A549 treated with CORT108297 at 1 μM for 4 hours (cell line): Measurements from ENCODE around the gene SLC7A4. TPM values are rescaled to one million over a fixed set of nuclear protein-coding genes. Genes with fewer than 3 reads are reported as not detected.

ENCODE experiments used
- total RNA-seq: library from RNA; stranded (reverse); fragments of 200-300 nt; extraction: Qiagen RNA extraction; gene quantifications from 5 replicates; pipeline ENCODE4 v1.2.3, GENCODE V29; 2022

Gene SLC7A4
- not detected in 5 replicates for total RNA-seq

GRCh38 chr22:21032037-21032867 is at the start of gene SLC7A4:
SLC7A4 (minus strand) TSS chr22:21032561; CDS start chr22:21031812, 749 bp downstream.

GRCh38 chr22:21045585-21046294 is 13.4 kb upstream of the SLC7A4 start, which contains the start of gene LRRC74B:
LRRC74B (plus strand) TSS chr22:21045946; CDS start chr22:21045987, 41 bp downstream.

GRCh38 chr22:21014726-21015465 is 17.5 kb downstream of the SLC7A4 start, which contains the start of gene P2RX6:
P2RX6 (plus strand) TSS chr22:21015165; CDS start chr22:21015175, 10 bp downstream.

GRCh38 chr22:21001601-21002325 is 30.6 kb downstream of the SLC7A4 start, which contains the start of gene THAP7:
THAP7 (minus strand) TSS chr22:21002118; CDS start chr22:21001911, 207 bp downstream.

GRCh38 chr22:20981787-20982562 is 50.4 kb downstream of the SLC7A4 start, which contains the start of gene LZTR1:
LZTR1 (plus strand) TSS chr22:20982297; CDS start chr22:20982372, 75 bp downstream.

Other genes with a start within 250 kb of the SLC7A4 start
- gene PI4KA, start 173.8 kb downstream of the SLC7A4 start, total RNA-seq, result 19.5 to 22.7 TPM (median 21.5 TPM) in 5 replicates
- gene SNAP29, start 173.6 kb downstream of the SLC7A4 start, total RNA-seq, result 16.0 to 17.9 TPM (median 16.8 TPM) in 5 replicates
- 19.8 to 24.9 TPM (median 21.3 TPM) in 5 replicates for gene CRKL, start 115.2 kb downstream of the SLC7A4 start, total RNA-seq
- gene AIFM3, start 65.3 kb downstream of the SLC7A4 start, total RNA-seq, result 2.1 to 4.6 TPM (median 4.3 TPM) in 5 replicates
- gene LZTR1, start 50.3 kb downstream of the SLC7A4 start, total RNA-seq, result 12.8 to 22.5 TPM (median 19.1 TPM) in 5 replicates
- 15.4 to 27.5 TPM (median 25.5 TPM) in 5 replicates for gene THAP7, start 30.4 kb downstream of the SLC7A4 start, total RNA-seq
- gene P2RX6, start 17.4 kb downstream of the SLC7A4 start, total RNA-seq, result 0.35 to 1.1 TPM (median 0.70 TPM) in 5 replicates
- gene LRRC74B, start 13.4 kb upstream of the SLC7A4 start, total RNA-seq, result not detected in 5 replicates